GM10266 (cell line): ENCODE measurements around the gene CNP.
A peak's percentile ranks its signal among the peaks of the same experiment; 100 is the strongest.

Experiments
- DNase-seq: peaks from one replicate; pipeline ENCODE4 v3.0.0; 2012; ENCODE audit errors: extremely low spot score
- CTCF ChIP-seq: IDR thresholded peaks from 2 replicates; pipeline ENCODE4 v1.5.1; 2012; ENCODE audit warnings: mild to moderate bottlenecking, low read depth; ENCODE audit not compliant: control insufficient read depth, insufficient read depth; ENCODE audit errors: missing control alignments

CNP gene

GRCh38 chr17:41966463-41967140 is at the start of gene CNP:
Gene CNP, plus strand, starts transcription at chr17:41966795. Its CDS starts 90 bp downstream, at chr17:41966885.
- no peak for TF ChIP-seq CTCF
- DNase-seq, result peak; percentile 98

- no peak for DNase-seq
- TF ChIP-seq CTCF, result no peak
Observed at GRCh38 chr17:41917192-41917591, 49.4 kb upstream of the CNP start.

- TF ChIP-seq CTCF, result no peak
- peak; percentile 40 for DNase-seq
Observed at GRCh38 chr17:41917679-41918313, 48.8 kb upstream of the CNP start.

GRCh38 chr17:41918314-41919164 is 48.1 kb upstream of the CNP start, which contains the start of gene ACLY:
Gene ACLY, minus strand, starts transcription at chr17:41918951. Its CDS starts 5,078 bp downstream, at chr17:41913873.
- peak; percentile 99 for DNase-seq
- peak; percentile 5 for TF ChIP-seq CTCF

- no peak for TF ChIP-seq CTCF
- DNase-seq, result peak; percentile 28
Observed at GRCh38 chr17:41919165-41919817, 47.3 kb upstream of the CNP start.

GRCh38 chr17:41919840-41920579 is 46.6 kb upstream of the CNP start:
- no peak for DNase-seq
- TF ChIP-seq CTCF, result no peak
